ENCODE data around the gene RALGPS2.

The RALGPS2 gene

DNA sequence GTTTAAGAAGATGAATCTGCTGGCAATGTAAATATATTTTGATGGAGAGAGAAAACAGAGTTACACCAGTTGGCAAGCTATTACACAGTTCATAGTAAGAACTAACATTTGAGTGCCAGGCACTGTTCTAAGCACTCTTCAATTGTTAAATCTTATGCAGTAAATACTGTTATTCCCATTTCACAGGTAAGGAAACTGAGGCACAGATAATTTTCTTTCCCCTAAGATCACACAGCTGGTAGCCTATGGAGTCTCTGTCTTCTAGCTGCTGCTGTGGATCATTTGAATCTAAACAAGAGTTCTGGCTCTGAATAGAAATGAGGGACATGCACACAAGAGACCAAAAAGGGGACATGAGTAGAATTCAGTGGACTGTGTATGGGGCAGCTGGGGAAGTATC lies 137.8 kb downstream of the RALGPS2 start:
- TF ChIP-seq, protein P1, sequence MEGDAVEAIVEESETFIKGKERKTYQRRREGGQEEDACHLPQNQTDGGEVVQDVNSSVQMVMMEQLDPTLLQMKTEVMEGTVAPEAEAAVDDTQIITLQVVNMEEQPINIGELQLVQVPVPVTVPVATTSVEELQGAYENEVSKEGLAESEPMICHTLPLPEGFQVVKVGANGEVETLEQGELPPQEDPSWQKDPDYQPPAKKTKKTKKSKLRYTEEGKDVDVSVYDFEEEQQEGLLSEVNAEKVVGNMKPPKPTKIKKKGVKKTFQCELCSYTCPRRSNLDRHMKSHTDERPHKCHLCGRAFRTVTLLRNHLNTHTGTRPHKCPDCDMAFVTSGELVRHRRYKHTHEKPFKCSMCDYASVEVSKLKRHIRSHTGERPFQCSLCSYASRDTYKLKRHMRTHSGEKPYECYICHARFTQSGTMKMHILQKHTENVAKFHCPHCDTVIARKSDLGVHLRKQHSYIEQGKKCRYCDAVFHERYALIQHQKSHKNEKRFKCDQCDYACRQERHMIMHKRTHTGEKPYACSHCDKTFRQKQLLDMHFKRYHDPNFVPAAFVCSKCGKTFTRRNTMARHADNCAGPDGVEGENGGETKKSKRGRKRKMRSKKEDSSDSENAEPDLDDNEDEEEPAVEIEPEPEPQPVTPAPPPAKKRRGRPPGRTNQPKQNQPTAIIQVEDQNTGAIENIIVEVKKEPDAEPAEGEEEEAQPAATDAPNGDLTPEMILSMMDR (IDR thresholded peaks at IDR 0.05; ENCODE audit: unreplicated experiment in 3 of 3): no peak
- Mint-ChIP-seq H3K36me3 (ENCODE audit: low read depth) (peaks cover 63% of the 10 kb centered on the region), H3K4me1 (peaks cover 28% of the 10 kb centered on the region), H3K9me3 (no peaks in the 10 kb centered on the region), H3K4me3 (no peak overlapping the region), H3K27ac (no peak overlapping the region), H3K27me3 (ENCODE audit: low read depth) (no peaks in the 10 kb centered on the region)

- no peak overlapping the region for H3K4me3 Mint-ChIP-seq
- peaks cover 34% of the 10 kb centered on the region for H3K4me1 Mint-ChIP-seq
- TF ChIP-seq, protein P1 (IDR thresholded peaks at IDR 0.05; ENCODE audit: unreplicated experiment in 3 of 3): no peak
- peak overlapping the region in 2 of 3 experiments; percentile 5 to 50 for H3K27ac Mint-ChIP-seq
- peaks cover 60% of the 10 kb centered on the region for H3K36me3 Mint-ChIP-seq (ENCODE audit: low read depth)
- H3K9me3 Mint-ChIP-seq: no peaks in the 10 kb centered on the region
- no peaks in the 10 kb centered on the region for H3K27me3 Mint-ChIP-seq (ENCODE audit: low read depth)
These were observed 139.3 kb downstream of the RALGPS2 start for GRCh38 chr1:178864326-178864725.

GRCh38 chr1:178867670-178868069 lies 142.6 kb downstream of the RALGPS2 start:
- H3K4me1 Mint-ChIP-seq: peaks cover 48% of the 10 kb centered on the region
- H3K9me3 Mint-ChIP-seq: no peaks in the 10 kb centered on the region
- peak overlapping the region; percentile 71 to 87 (median 81) for H3K4me3 Mint-ChIP-seq
- peak overlapping the region; percentile 56 to 89 (median 86) for H3K27ac Mint-ChIP-seq
- no peaks in the 10 kb centered on the region for H3K27me3 Mint-ChIP-seq (ENCODE audit: low read depth)
- H3K36me3 Mint-ChIP-seq (ENCODE audit: low read depth): peaks cover 39% of the 10 kb centered on the region
- TF ChIP-seq, protein P1 (IDR thresholded peaks at IDR 0.05; ENCODE audit: unreplicated experiment in 3 of 3): no peak

- Mint-ChIP-seq H3K27ac (peak overlapping the region; percentile 76 to 91 (median 77)), H3K4me1 (peaks cover 47% of the 10 kb centered on the region), H3K9me3 (no peaks in the 10 kb centered on the region), H3K4me3 (peak overlapping the region; percentile 78 to 86 (median 81)), H3K36me3 (ENCODE audit: low read depth) (peaks cover 29% of the 10 kb centered on the region), H3K27me3 (ENCODE audit: low read depth) (no peaks in the 10 kb centered on the region)
- TF ChIP-seq, protein P1 (IDR thresholded peaks at IDR 0.05; ENCODE audit: unreplicated experiment in 3 of 3): no peak
These were observed 143.7 kb downstream of the RALGPS2 start for GRCh38 chr1:178868706-178869105.

- Mint-ChIP-seq H3K9me3 (no peaks in the 10 kb centered on the region), H3K27me3 (ENCODE audit: low read depth) (no peaks in the 10 kb centered on the region), H3K4me3 (peak overlapping the region; percentile 78 to 86 (median 81)), H3K4me1 (peaks cover 45% of the 10 kb centered on the region), H3K36me3 (ENCODE audit: low read depth) (peaks cover 25% of the 10 kb centered on the region), H3K27ac (peak overlapping the region; percentile 76 to 91 (median 77))
- TF ChIP-seq, protein P1 (IDR thresholded peaks at IDR 0.05; ENCODE audit: unreplicated experiment in 3 of 3): no peak
These were observed 144.2 kb downstream of the RALGPS2 start for GRCh38 chr1:178869119-178869697.

- Mint-ChIP-seq H3K9me3 (no peaks in the 10 kb centered on the region), H3K36me3 (ENCODE audit: low read depth) (peaks cover 19% of the 10 kb centered on the region), H3K27ac (peak overlapping the region; percentile 84 to 91 (median 86)), H3K4me1 (peaks cover 41% of the 10 kb centered on the region), H3K4me3 (peak overlapping the region; percentile 78 to 86 (median 81)), H3K27me3 (ENCODE audit: low read depth) (no peaks in the 10 kb centered on the region)
- TF ChIP-seq, protein P1 (IDR thresholded peaks at IDR 0.05; ENCODE audit: unreplicated experiment in 3 of 3): no peak
These were observed 145.2 kb downstream of the RALGPS2 start for GRCh38 chr1:178870221-178870620.
